ENCODE data around the gene SIX6.

The SIX6 gene

GRCh38 chr14:60532442-60532841 is 23.5 kb downstream of the SIX6 start:
- no peaks in the 10 kb centered on the region for H3K36me3 ChIP-seq (ENCODE audit: insufficient read depth, low read length)
- H3K9ac ChIP-seq (ENCODE audit: insufficient read length) = no peak overlapping the region
- H3K27ac ChIP-seq = no peak overlapping the region
- no peak for TF ChIP-seq POLR2AphosphoS5 (IDR thresholded peaks at IDR 0.05; ENCODE audit: borderline replicate concordance, low read depth, low read length)
- no peak for TF ChIP-seq EZH2 (IDR thresholded peaks at IDR 0.05)
- no peak for TF ChIP-seq FOXP2 (optimal IDR thresholded peaks at IDR 0.05; ENCODE audit: control extremely low read depth, extremely low read length, insufficient read depth)
- DNase-seq (ENCODE audit: low read depth, low spot score) = no peak
- H3K4me3 ChIP-seq = no peak overlapping the region
- H3K9me3 ChIP-seq (ENCODE audit: low read depth, low read length) = no peaks in the 10 kb centered on the region

GRCh38 chr14:60537663-60538062 is 28.7 kb downstream of the SIX6 start:
- DNase-seq (ENCODE audit: low read depth, low spot score) = no peak
- H3K4me3 ChIP-seq = no peak overlapping the region
- H3K9me3 ChIP-seq (ENCODE audit: low read depth, low read length) = no peaks in the 10 kb centered on the region
- no peak overlapping the region for H3K27ac ChIP-seq
- no peak overlapping the region for H3K9ac ChIP-seq (ENCODE audit: insufficient read length)
- TF ChIP-seq POLR2AphosphoS5 (IDR thresholded peaks at IDR 0.05; ENCODE audit: borderline replicate concordance, low read depth, low read length) (no peak), EZH2 (IDR thresholded peaks at IDR 0.05) (no peak), FOXP2 (optimal IDR thresholded peaks at IDR 0.05; ENCODE audit: control extremely low read depth, extremely low read length, insufficient read depth) (no peak)
- H3K36me3 ChIP-seq (ENCODE audit: insufficient read depth, low read length) = no peaks in the 10 kb centered on the region

GRCh38 chr14:60544659-60545058 is 35.7 kb downstream of the SIX6 start:
- DNase-seq (ENCODE audit: low read depth, low spot score) = no peak
- no peaks in the 10 kb centered on the region for H3K36me3 ChIP-seq (ENCODE audit: insufficient read depth, low read length)
- H3K27ac ChIP-seq = no peak overlapping the region
- peaks cover 6% of the 10 kb centered on the region; the same call in 1 of the 2 replicates for H3K9me3 ChIP-seq (ENCODE audit: low read depth, low read length)
- TF ChIP-seq POLR2AphosphoS5 (IDR thresholded peaks at IDR 0.05; ENCODE audit: borderline replicate concordance, low read depth, low read length) = no peak
- TF ChIP-seq EZH2 (IDR thresholded peaks at IDR 0.05) = no peak
- TF ChIP-seq FOXP2 (optimal IDR thresholded peaks at IDR 0.05; ENCODE audit: control extremely low read depth, extremely low read length, insufficient read depth) = no peak
- H3K9ac ChIP-seq (ENCODE audit: insufficient read length) = no peak overlapping the region
- no peak overlapping the region for H3K4me3 ChIP-seq

GRCh38 chr14:60553808-60554207 is 44.9 kb downstream of the SIX6 start:
- Histone ChIP-seq H3K36me3 (ENCODE audit: insufficient read depth, low read length) (no peaks in the 10 kb centered on the region), H3K27ac (no peak overlapping the region), H3K9ac (ENCODE audit: insufficient read length) (no peak overlapping the region), H3K9me3 (ENCODE audit: low read depth, low read length) (no peaks in the 10 kb centered on the region), H3K4me3 (no peak overlapping the region)
- DNase-seq (ENCODE audit: low read depth, low spot score) = no peak
- TF ChIP-seq POLR2AphosphoS5 (IDR thresholded peaks at IDR 0.05; ENCODE audit: borderline replicate concordance, low read depth, low read length) (no peak), EZH2 (IDR thresholded peaks at IDR 0.05) (no peak), FOXP2 (optimal IDR thresholded peaks at IDR 0.05; ENCODE audit: control extremely low read depth, extremely low read length, insufficient read depth) (no peak)

- no peak for DNase-seq (ENCODE audit: low read depth, low spot score)
- H3K4me3 ChIP-seq = no peak overlapping the region
- H3K27ac ChIP-seq = no peak overlapping the region
- no peak for TF ChIP-seq FOXP2 (optimal IDR thresholded peaks at IDR 0.05; ENCODE audit: control extremely low read depth, extremely low read length, insufficient read depth)
- no peak for TF ChIP-seq POLR2AphosphoS5 (IDR thresholded peaks at IDR 0.05; ENCODE audit: borderline replicate concordance, low read depth, low read length)
- no peak for TF ChIP-seq EZH2 (IDR thresholded peaks at IDR 0.05)
- no peaks in the 10 kb centered on the region for H3K9me3 ChIP-seq (ENCODE audit: low read depth, low read length)
- H3K9ac ChIP-seq (ENCODE audit: insufficient read length) = no peak overlapping the region
- no peaks in the 10 kb centered on the region for H3K36me3 ChIP-seq (ENCODE audit: insufficient read depth, low read length)
Measured at GRCh38 chr14:60561845-60562746, 53.1 kb downstream of the SIX6 start.

All from SK-N-MC (cell line).